HFF-Myc (cell line): Measurements from ENCODE around the gene PTPN23.

Experiments
- DNase-seq: peaks from one replicate; pipeline ENCODE4 v3.0.0-alpha.2; 2011; ENCODE audit warnings: low read depth; ENCODE audit errors: extremely low read depth
- H3K4me3 ChIP-seq: replicated peaks from 2 replicates; pipeline ENCODE4 v1.5.1; 2011; ENCODE audit warnings: low read depth, mild to moderate bottlenecking, control low read depth, low read length
- CTCF ChIP-seq: IDR thresholded peaks from 2 replicates; pipeline ENCODE4 v1.5.1; 2012; ENCODE audit warnings: mild to moderate bottlenecking, low read depth, low read length, control low read depth; ENCODE audit errors: missing control alignments

PTPN23 gene

GRCh38 chr3:47410801-47411646 is 30.2 kb downstream of the PTPN23 start:
- TF ChIP-seq CTCF, result no peak
- H3K4me3 ChIP-seq, result no peak overlapping the region
- DNase-seq, result no peak

- DNase-seq, result no peak
- TF ChIP-seq CTCF, result no peak
- H3K4me3 ChIP-seq, result no peak overlapping the region
Measured at GRCh38 chr3:47411696-47412452, 31.1 kb downstream of the PTPN23 start.

- no peak overlapping the region for H3K4me3 ChIP-seq
- TF ChIP-seq CTCF, result no peak
- DNase-seq, result no peak
Measured at GRCh38 chr3:47412453-47412756, 31.6 kb downstream of the PTPN23 start.

- DNase-seq, result no peak
- H3K4me3 ChIP-seq, result no peak overlapping the region
- TF ChIP-seq CTCF, result no peak
Measured at GRCh38 chr3:47412842-47413520, 32.2 kb downstream of the PTPN23 start.

- DNase-seq, result no peak
- no peak for TF ChIP-seq CTCF
- no peak overlapping the region for H3K4me3 ChIP-seq
Measured at GRCh38 chr3:47413751-47414150, 32.9 kb downstream of the PTPN23 start.

GRCh38 chr3:47414161-47414564 is 33.3 kb downstream of the PTPN23 start:
- DNase-seq, result no peak
- H3K4me3 ChIP-seq, result no peak overlapping the region
- TF ChIP-seq CTCF, result no peak
